Measurements from ENCODE around the gene CRTAC1.

The CRTAC1 gene, protein sequence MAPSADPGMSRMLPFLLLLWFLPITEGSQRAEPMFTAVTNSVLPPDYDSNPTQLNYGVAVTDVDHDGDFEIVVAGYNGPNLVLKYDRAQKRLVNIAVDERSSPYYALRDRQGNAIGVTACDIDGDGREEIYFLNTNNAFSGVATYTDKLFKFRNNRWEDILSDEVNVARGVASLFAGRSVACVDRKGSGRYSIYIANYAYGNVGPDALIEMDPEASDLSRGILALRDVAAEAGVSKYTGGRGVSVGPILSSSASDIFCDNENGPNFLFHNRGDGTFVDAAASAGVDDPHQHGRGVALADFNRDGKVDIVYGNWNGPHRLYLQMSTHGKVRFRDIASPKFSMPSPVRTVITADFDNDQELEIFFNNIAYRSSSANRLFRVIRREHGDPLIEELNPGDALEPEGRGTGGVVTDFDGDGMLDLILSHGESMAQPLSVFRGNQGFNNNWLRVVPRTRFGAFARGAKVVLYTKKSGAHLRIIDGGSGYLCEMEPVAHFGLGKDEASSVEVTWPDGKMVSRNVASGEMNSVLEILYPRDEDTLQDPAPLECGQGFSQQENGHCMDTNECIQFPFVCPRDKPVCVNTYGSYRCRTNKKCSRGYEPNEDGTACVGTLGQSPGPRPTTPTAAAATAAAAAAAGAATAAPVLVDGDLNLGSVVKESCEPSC

DNA sequence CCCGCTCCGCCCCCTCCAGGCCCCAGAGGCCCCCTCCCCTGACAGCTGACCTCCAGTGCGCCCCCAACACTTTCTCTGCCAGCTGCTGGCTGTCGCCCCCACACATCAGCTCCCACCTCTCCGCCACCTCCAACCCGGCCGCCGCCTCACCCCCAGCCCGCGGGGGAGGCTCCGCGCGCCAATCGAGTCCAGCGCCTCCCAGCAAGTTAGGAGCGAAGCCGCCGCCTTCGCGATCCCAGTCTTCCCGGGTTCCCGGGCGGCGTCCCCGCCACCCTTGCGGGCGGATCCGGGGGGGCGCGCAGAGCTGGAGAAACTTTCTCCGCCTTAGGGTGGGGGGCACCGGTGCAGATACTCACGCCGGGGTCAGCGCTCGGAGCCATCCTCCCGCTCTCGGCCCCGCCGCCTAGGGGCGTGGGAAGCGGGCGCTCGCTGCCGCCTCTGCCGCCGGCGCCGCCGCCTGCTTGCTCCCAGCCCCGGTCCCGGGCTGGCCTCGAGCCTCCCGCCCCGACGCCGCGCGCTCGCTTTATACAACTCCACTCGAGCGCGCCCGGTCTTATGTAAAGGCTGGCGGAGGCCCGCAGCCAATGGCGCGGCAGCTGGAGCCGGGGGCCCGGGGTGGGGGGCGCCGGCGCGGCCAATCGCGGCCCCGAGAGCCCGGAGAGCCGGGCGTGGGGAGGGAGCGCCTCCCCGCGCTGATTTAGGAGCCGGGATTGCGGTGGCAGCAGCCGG is at the start of gene CRTAC1:
Gene CRTAC1, minus strand, starts transcription at position 529 of the 729 bp plus-strand sequence. Its CDS starts 149 bp downstream, at position 380.
- no peak for DNase-seq (ENCODE audit: low read depth in 3 of 3)

DNA sequence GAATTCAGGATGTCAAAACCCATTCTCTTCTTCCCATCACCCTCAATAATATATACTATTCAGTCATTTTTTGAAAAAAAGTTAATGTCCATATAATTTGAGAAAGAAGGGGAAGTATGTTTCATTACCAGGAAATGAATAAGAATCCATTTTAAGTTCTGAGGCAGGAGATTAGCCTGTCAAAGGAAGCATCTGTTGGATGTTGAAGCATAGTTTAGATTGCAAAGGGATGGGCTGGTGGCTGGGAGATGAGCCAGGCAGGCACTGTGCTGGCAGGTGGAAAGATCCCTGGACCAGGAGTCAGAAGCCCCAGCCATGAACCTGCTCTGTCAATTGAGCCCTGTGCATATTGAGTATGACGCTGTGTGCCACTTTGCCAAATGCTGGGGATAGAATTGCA is 48.4 kb upstream of the CRTAC1 start:
- no peak for DNase-seq (ENCODE audit: low read depth in 3 of 3)

DNA sequence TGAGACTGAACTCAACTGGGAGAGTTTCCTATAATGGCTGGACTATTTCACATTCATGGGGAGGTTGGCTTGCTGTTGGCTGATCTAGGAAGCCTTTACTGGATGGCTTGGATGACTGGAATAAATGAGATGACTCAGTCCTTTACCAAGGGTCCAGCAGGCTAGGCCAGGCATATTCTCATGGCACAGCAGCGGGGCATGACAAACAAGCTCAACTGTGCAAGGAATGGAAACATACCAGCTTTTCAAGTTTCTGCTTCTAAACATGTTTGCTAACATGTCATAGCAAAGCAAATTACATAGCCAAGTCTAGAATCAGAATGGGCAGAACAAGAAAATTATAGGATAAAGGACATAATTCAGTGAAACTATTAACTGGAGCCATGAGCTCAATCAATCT is 46.8 kb upstream of the CRTAC1 start:
- DNase-seq (ENCODE audit: low read depth in 3 of 3) = no peak

DNA sequence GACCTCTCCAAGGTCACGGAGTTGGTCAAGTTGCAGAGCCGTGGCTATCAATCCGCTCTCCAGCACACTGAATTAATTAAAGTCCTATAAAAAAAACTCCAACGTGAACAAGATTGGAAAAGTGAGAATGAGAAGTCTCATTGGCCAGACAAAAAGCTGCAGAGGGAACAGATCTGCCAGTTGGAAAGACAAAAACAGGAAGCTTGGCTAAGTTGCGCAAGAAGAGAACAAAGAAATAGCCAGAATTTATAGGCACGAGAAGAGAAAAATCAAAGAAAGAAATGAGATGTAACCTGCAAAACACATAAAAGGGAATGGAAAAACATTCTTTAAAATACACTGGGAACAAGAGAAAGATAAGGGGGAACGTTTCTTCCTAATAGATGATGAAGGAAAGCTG is 45.7 kb upstream of the CRTAC1 start:
- no peak for DNase-seq (ENCODE audit: low read depth in 3 of 3)

DNA sequence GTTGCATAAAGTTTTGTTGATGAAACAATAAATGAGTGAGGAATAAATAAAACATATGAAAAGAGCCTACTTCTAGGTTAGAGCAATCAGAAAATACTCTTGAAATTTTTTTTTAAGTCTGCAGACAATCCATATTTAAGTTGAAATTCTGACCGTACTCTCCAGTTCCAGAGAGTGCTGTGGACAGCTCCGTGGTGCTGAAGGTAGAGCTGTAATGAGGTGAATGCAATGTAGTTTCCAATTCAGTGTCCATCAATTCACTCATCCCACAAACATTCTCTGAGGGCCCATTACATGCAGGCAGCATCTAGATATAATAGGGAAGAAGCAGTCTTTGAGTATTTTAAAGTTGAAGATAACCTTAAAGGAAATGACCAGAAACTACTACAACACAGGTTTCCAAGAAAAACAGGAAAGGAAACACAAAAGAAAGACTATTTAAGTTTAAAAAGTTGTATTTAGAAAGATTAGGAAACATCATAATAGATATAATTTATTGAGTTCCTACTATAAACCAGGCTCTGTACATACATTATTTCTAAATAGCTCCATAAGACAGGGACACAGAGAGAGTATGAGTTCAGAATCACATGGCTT is 44.0 kb upstream of the CRTAC1 start:
- DNase-seq (ENCODE audit: low read depth in 3 of 3) = no peak

DNA sequence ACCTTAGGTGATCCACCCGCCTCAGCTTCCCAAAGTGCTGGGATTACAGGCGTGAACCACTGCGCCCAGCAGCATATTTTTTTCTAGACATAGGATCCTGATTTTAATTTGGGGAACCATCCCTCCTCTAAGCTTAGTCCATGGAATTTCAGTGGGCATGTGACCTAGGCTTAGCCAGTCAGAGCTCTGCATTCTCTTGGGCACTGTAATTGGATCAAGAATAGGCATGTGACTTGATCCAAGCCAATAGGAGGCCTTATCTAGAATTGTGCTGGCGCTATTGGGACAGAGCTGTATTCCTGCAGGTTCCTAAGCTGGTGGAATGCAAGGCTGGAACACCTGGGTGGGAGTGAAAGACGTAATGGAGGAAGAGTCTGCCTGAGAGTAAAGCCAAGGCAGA is 36.7 kb upstream of the CRTAC1 start:
- DNase-seq (ENCODE audit: low read depth in 3 of 3) = no peak

DNA sequence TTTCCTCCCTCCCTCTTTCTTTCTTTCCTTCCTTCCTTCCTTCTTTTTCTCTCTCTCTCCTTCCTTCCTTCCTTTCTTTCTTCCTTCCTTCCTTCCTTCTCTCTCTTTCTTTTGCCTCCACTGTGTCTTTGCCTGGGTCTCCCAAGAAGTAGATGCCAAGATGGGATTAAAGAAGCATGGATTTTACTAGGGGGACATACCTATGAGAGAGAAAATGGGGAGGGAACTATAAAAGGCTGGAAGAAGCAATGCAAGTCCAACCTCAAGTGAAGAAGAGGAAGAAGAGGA is 33.3 kb upstream of the CRTAC1 start:
- no peak for DNase-seq (ENCODE audit: low read depth in 3 of 3)

DNA sequence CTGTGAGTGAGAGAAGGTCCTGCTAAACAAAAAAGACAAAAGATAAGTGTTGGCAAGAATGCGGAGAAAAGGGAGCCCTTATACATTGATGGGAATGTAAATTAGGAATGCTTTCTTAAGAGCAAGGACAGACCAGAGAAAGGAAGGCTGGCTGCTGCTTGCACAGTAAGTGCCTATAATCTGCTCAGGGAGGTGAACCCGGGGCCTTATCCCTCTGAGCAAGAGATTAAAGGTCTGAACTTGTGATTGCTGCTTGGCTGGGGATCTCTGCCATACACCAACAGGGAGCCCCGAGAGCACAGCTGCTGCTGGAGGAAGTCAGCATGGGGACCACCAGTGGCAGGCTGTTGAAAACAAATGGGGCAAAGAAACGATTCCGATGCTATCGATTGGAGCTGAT is 32.0 kb upstream of the CRTAC1 start:
- no peak for DNase-seq (ENCODE audit: low read depth in 3 of 3)

DNA sequence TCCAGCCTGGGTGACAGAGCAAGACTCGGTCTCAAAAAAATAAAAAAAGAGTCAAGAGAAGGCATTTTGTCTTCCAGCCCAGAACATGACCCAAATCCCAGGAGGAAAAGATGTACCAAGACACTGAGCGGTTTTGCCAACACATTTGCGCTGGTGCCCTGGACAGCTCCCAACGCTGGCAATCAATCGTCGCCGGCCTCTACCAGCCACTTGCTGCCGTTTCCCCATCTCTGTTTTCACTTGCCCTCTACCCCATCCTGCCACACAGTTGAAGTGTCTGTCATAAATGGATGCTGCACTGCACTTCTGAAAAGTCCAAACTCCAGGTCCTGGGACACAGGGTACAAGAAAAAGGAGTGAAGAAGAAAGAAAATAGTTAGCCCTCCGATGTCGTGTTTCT is 29.7 kb upstream of the CRTAC1 start:
- no peak for DNase-seq (ENCODE audit: low read depth in 3 of 3)

DNA sequence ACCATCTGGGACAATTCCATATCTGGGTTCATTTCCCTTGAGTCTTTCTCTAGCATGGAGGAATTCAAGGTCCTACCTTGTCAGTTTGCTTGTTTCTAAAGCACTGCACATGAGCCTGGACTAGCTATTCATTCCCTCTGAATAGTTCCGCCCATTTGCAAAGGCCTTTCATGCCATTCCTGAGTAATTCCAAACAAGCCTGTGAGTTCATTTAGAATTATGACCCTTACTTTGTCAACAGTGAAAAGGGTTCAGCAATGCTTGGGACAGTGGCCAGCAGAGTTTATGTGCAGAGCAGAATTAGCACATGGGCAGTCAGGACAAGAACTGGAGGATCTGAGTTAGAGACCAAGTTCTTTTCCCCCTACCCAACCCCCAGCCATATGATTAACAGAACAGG is 27.9 kb upstream of the CRTAC1 start:
- DNase-seq (ENCODE audit: low read depth in 3 of 3) = no peak

DNA sequence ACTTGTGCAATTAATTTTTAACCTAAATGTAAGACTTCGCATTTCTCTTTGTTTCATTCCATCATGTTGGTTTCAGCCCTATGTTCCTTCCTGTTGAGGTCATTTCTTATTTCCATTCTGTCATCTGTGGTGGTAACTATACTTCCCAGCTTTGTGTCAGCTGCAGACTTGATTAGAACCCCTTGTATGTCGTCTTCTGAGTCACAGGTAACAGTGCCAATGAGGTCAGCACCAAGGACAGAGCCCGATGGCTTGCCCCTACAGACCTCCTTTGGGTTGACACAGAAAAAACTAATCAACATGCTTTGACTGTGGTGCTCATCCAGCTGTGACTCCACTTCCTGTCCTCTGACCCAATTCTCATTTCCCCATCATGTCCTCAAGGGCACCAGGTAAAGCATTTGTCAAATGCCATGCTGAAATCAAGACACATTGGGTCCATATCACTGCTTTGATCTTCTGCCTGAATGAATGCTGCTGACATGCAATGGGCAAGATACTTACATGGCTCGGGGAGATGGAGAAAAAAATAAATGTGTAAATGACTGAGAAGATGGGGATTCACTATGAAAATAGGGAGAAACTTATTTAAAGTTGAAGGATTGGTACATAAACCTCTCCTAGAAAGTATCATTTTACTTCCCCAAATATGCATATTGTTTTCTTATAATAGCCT is 25.6 kb upstream of the CRTAC1 start:
- DNase-seq (ENCODE audit: low read depth in 3 of 3) = no peak

DNA sequence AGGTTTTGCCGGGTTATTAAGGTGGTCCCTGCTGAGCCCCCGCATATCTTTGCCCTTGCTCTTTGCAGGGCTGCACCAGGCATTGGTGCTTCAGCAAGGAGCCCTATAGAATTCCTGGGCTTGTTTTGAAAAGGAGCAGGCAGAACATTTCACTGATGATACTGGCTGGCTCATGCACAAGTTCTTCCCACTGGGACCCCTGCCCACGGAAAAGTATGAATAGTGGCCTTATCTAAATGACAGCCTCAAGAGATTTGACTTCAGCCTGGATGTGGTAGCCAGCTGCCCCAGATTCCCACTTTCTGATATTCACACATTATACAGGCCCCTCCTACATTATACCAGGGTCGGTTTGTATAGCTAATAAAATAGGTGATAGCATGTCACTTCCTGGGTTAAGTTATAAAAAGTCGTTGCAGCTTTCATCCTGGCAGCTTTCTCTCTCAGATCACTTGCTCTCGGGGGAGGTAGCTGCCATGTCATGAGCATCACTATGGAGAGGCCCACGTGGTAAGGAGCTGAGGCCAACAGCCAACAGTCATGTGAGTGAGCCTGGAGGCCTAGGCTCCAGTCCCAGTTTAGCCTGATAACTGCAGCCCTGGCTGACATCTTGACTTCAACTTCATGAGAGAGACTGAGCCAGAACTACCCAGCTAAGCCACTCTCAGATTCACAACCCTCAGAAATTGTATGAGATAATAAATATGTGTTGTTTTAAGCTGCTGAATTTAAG is 16.8 kb upstream of the CRTAC1 start:
- DNase-seq (ENCODE audit: low read depth in 3 of 3) = no peak

DNA sequence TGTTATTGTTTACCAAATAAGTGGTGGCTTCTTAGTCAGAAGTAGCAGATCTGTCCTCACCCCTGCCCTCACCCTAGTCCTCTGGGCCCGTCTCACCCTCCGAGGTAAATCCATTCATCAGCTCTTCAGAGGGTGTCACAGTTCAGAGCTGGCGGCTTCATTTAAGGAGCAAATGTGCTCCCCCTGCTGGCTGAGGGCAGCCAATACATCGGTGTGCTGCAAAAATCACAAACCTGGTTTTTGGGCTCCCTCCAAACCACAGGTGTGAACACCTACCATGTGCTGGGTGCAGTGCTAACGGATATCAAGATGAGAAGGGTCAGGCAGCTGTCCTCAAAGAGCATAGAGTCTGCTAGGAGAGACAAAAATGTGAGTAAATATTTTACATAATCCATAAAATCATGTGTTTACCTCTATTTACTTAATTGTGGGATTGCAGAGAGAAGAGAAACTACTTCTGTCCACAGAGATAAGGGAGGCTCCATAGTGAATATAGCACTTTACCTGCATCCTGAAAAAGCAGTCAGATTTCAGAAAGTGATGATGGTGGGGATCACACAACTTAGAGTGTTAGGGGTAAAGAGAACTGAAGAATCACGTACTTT is 15.5 kb upstream of the CRTAC1 start:
- peak; percentile 27 to 57 (median 37) for DNase-seq (ENCODE audit: low read depth in 3 of 3)

DNA sequence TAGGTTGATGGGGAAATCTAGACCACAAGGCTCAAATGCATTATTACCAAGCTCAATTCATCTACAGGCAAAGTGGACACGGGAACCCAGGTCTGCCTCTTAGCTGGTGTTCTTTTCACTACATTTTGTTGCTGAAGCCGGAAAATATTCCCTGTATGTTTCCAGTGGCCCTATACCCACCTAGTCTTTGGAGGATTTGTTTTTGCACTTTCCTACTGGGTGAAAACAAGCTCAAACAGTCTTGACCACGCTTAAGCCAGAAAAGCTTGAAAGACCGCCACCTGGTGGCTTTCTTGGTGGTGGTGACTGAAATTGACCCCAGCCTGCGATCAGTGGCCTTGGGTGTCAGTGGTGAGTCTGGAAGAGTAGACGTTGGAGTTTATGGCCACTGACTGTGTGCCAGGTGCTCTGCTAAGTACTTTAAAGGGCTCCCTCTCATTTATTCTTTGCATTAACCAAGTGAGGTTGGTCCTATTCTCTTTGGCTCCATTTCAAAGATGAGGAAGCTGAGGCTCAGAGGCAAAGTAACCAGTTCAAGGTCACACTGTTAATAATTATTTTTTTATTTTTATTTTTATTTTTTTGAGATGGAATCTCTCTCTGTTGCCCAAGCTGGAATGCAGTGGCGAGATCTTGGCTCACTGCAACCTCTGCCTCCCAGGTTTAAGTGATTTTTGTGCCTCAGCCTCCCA is 11.1 kb upstream of the CRTAC1 start:
- DNase-seq (ENCODE audit: low read depth in 3 of 3) = peak in 2 of 3 donors; percentile 20 to 41

DNA sequence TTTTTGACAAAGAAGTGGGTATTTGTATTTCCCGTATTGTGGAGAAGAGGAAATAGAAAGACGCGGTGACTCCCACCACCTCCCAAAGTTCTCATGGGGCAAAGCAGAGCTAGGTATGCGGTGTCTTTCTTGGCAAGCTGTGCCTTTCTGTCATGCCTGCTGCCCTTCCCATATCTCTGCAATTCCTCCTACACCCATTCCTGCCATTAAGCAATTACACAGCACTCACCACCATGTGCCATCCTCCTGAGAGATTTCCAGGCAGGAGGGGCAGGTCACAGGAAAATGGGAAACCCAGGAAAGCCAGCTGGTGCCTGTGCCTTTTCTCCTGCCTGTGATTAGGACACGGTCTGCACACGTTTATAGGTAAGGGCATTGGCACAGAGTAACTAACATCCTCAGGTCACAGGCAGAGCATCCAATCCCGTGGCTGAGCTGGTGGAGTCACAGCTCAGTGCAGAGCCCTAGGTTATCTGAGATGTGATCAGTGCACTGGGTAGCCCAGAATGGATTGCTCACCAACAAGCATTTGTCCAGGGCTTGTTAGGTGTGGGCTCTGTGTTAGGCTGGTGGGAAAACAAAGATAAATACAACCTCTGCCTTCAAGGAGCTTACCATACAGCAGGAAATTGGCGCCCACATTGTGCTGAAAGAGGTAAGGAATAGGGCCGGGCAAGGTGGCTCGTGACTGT is 9.4 kb upstream of the CRTAC1 start:
- no peak for DNase-seq (ENCODE audit: low read depth in 3 of 3)

DNA sequence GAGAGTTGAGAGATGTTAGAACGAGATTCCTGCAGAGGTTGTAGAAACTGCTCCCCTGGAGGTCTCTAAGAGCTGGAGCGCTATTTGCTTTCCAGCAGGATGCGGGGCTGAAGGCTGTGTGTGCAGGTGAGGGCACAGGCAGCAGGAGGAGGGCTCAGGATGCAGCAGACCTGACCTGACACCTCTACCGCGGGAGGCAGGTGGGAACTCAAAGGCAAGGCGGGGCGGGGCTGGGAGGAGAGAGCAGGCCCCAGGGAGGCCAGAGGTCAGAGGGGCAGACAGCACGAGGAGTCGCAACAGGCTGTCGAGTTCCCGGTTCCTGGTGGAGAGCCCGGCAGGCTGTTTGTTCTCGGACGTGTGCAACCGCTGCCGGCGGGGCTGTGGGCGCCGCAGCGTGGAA is 7.9 kb upstream of the CRTAC1 start:
- no peak for DNase-seq (ENCODE audit: low read depth in 3 of 3)

DNA sequence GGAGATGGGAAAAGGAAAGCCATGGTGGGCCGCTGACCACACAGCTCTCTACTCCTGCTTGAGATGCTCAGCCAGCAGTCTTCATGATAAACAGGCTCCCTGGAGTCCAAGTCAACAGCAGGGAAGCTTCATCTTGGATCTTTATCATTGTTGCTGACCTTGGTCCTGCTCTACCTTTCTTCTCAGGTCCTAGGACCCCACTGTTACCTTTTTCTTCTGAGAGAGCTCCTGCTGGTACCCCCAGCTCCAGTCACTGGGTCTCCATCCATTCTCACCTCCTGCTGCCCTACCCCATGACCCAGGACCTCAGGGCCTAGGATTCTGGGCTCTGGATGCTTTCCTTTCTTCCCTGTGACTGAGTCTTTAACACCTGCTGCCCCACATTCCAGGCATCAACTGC is 5.2 kb upstream of the CRTAC1 start:
- DNase-seq (ENCODE audit: low read depth in 3 of 3) = no peak

DNA sequence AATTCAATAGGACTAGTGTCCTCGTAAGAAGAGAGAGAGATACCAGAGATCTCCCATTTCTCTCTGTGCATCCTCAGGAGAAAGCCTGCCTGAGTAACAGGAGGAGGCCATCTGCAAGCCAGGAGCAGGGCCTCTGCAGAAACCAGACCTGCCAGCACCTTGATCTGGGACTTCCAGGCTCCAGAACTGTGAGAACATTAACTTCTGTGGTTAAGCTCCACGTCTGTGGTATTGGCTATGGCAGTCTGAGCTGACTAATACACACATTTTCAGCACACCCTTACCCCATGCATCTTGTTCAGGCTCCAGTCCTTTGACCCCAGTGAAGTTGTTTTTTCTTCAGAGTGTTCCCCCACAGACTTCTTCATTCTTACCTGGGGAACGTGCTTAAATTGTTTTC is 3.1 kb upstream of the CRTAC1 start:
- DNase-seq (ENCODE audit: low read depth in 3 of 3) = no peak

DNA sequence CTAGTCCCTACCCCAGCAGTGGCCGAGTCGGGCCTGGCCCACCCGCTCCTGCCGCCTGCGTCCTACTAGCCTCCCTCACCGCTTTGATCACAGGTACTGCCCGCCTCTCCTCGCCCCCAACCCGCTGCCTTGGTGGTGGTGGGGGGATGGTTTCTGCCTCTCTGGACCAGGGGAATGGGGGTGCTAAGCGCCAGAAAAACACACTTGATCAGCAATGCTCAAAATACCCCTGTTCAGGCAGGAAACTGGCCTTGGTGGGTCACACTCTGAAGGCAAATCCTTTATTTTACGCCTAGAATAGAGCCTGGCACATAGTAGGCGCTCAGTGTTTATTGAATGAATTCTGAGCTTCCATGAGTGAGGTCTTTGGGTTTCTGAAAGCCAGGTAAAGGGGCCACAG is 1.0 kb upstream of the CRTAC1 start:
- no peak for DNase-seq (ENCODE audit: low read depth in 3 of 3)

DNA sequence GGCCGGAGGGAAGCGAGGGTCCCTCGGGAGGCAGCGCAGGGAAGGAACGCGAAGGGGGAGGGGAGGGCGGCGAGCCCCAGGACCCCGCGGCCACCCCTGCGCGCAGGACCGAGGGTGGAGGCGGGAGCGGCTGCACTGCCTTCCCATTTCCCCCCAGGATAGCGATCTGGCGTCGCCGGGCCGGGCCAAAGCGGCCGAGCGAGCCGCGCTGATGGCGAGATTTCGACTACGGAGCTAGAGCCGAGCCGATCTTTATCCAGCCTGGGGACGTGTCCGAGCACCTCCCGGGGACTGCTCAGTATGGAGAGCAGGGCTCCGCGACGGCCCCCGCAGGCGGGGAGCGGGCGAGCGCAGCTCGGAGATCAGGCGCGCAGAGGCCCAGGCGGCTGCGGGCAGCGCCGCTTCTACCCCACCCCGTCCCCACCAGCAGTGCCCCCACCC is 590 bp upstream of the CRTAC1 start:
- no peak for DNase-seq (ENCODE audit: low read depth in 3 of 3)

Measured in stimulated activated CD4-positive, alpha-beta T cell treated with anti-CD3 and anti-CD28 coated beads, TNF-alpha, amount 100 ng/mL, for 48 hours (primary cell).